A549 (cell line): ENCODE data around the gene ARMH4. TPM values are rescaled to one million over a fixed set of nuclear protein-coding genes. Genes with fewer than 3 reads are reported as not detected.

ENCODE experiments used
- ATAC-seq, 2 experiments: fragments of 200-7000 bp in 1 of 2; fragments of >200 bp in 1 of 2; cut with Nextera tagmentation in 1 of 2; cut with Tn5 transposase in 1 of 2; 3 replicates each; pipeline versions ENCODE4 v1.8.0 to v1.9.1; 2018 to 2020; ENCODE audit warnings: mild to moderate bottlenecking in 1 of 2, moderate library complexity in 1 of 2
- CTCF ChIA-PET: fragments of 300-600 bp; sonication (Branson Sonifier 250); formaldehyde crosslinking; extraction: SDS; loops from one replicate; lab custom pipeline; 2021; ENCODE audit warnings: antibody characterized with exemption, inconsistent platforms; lab: Yijun Ruan, JAX
- POLR2A ChIA-PET: fragments of 350-600 bp; formaldehyde crosslinking; extraction: SDS; loops from one replicate; lab custom pipeline; 2021; ENCODE audit warnings: antibody characterized with exemption, inconsistent platforms; lab: Yijun Ruan, JAX
- DNase-seq, 2 experiments: peaks; one replicate each; pipeline versions ENCODE4 v3.0.0 to v3.0.0-alpha.2; 2011 to 2016; ENCODE audit warnings: low read depth in 1 of 2, low spot score in 1 of 2
- FAIRE-seq: peaks from 2 replicates; lab custom pipeline; 2011; peaks lifted over from hg19 to GRCh38; lab: Jason Lieb, UNC
- H3K27ac ChIP-seq, 2 experiments: fragments of >200 bp; sonication (Bioruptor Twin); formaldehyde crosslinking; 3 replicates each; pipeline ENCODE4 v1.5.1; 2016 to 2017
- H3K4me1 ChIP-seq: fragments of >200 bp; sonication (Bioruptor Twin); formaldehyde crosslinking; 3 replicates; pipeline ENCODE4 v1.6.1; 2016
- H3K4me2 ChIP-seq: fragments of >200 bp; sonication (Bioruptor Twin); formaldehyde crosslinking; 3 replicates; pipeline ENCODE4 v1.6.1; 2016
- H3K4me3 ChIP-seq: fragments of >200 bp; sonication (Bioruptor Twin); formaldehyde crosslinking; 3 replicates; pipeline ENCODE4 v1.5.1; 2016
- H3K9me3 ChIP-seq: fragments of >200 bp; sonication (Bioruptor Twin); formaldehyde crosslinking; 3 replicates; pipeline ENCODE4 v1.6.1; 2016
- CBX2 ChIP-seq: fragments of 200-600 bp; sonication (generic); IDR thresholded peaks from 2 replicates; pipeline ENCODE4 v1.6.1; 2016; ENCODE audit warnings: low read depth, mild to moderate bottlenecking, borderline replicate concordance
- CBX8 ChIP-seq: fragments of 200-600 bp; sonication (generic); IDR thresholded peaks from 2 replicates; pipeline ENCODE4 v1.6.1; 2016
- E2F6 ChIP-seq: IDR thresholded peaks from 2 replicates; pipeline ENCODE4 v1.6.1; 2012; ENCODE audit warnings: low read depth, borderline replicate concordance
- EHF ChIP-seq: fragments of 250-450 bp; sonication (Bioruptor Pico); IDR thresholded peaks from 2 replicates; pipeline ENCODE4 v1.5.0; 2020; ENCODE audit warnings: mild to moderate bottlenecking
- EP300 ChIP-seq, 2 experiments: fragments of >200 bp; sonication (Bioruptor Twin); formaldehyde crosslinking; IDR thresholded peaks; 2 replicates in 1 of 2; 3 replicates in 1 of 2; pipeline ENCODE4 v1.6.1; 2016 to 2017
- FOSB ChIP-seq: fragments of 250-450 bp; sonication (Bioruptor Pico); IDR thresholded peaks from 2 replicates; pipeline ENCODE4 v1.5.0; 2020; ENCODE audit warnings: mild to moderate bottlenecking, moderate library complexity
- FOSL2 ChIP-seq, 2 experiments: fragments of 450-650 bp in 1 of 2; fragments of >200 bp in 1 of 2; sonication (Bioruptor Twin) in 1 of 2; formaldehyde crosslinking; IDR thresholded peaks; 2 replicates each; pipeline versions ENCODE4 v1.5.0 to v1.6.1; 2016 to 2020; ENCODE audit warnings: mild to moderate bottlenecking in 1 of 2, moderate library complexity in 1 of 2
- GATA3 ChIP-seq: IDR thresholded peaks from 2 replicates; pipeline ENCODE4 v1.6.1; 2012; ENCODE audit warnings: borderline replicate concordance
- HES2 ChIP-seq: fragments of >200 bp; sonication (Bioruptor Twin); formaldehyde crosslinking; IDR thresholded peaks from 2 replicates; pipeline ENCODE4 v1.6.1; 2016
- HEYL ChIP-seq: fragments of 250-450 bp; sonication (Bioruptor Pico); IDR thresholded peaks from 2 replicates; pipeline ENCODE4 v1.8.0; 2021; ENCODE audit warnings: mild to moderate bottlenecking, moderate library complexity
- HOXA7 ChIP-seq: fragments of 250-450 bp; sonication (Bioruptor Pico); IDR thresholded peaks from 2 replicates; pipeline ENCODE4 v1.5.0; 2020; ENCODE audit warnings: mild to moderate bottlenecking, moderate library complexity
- MAX ChIP-seq: IDR thresholded peaks from 2 replicates; pipeline ENCODE4 v1.6.1; 2012
- MYC ChIP-seq: IDR thresholded peaks from 2 replicates; pipeline ENCODE4 v1.6.1; 2012; ENCODE audit warnings: mild to moderate bottlenecking, inconsistent platforms, low read length, improper control_type of control experiment, borderline replicate concordance
- NFE2L2 ChIP-seq: fragments of 150-350 bp; conservative IDR thresholded peaks from 2 replicates; pipeline ENCODE4 v1.6.1; 2014; ENCODE audit warnings: low read length
- PHF8 ChIP-seq: fragments of 200-600 bp; sonication (generic); IDR thresholded peaks from 2 replicates; pipeline ENCODE4 v1.6.1; 2016; ENCODE audit warnings: low read depth, mild to moderate bottlenecking, antibody characterized with exemption, moderate library complexity, borderline replicate concordance
- POLR2A ChIP-seq: IDR thresholded peaks from 2 replicates; pipeline ENCODE4 v1.6.1; 2012; ENCODE audit warnings: mild to moderate bottlenecking, low read length
- POLR2AphosphoS2 ChIP-seq: conservative IDR thresholded peaks from 2 replicates; pipeline ENCODE4 v1.6.1; 2012; ENCODE audit warnings: low read length, improper control_type of control experiment, inconsistent platforms
- RNF2 ChIP-seq: fragments of 200-600 bp; sonication (generic); IDR thresholded peaks from 2 replicates; pipeline ENCODE4 v1.6.1; 2016; ENCODE audit warnings: low read depth, mild to moderate bottlenecking, antibody characterized with exemption, moderate library complexity, borderline replicate concordance
- SMC3 ChIP-seq: fragments of >200 bp; sonication (Bioruptor Twin); formaldehyde crosslinking; IDR thresholded peaks from 3 replicates; pipeline ENCODE4 v1.6.1; 2018; ENCODE audit warnings: inconsistent platforms
- SREBF2 ChIP-seq: fragments of 450-650 bp; IDR thresholded peaks from 2 replicates; pipeline ENCODE4 v1.6.1; 2014; ENCODE audit warnings: mild to moderate bottlenecking, moderate library complexity
- TP53 ChIP-seq: fragments of 250-450 bp; sonication (Bioruptor Pico); IDR thresholded peaks from 2 replicates; pipeline ENCODE4 v1.5.0; 2021; ENCODE audit warnings: mild to moderate bottlenecking, moderate library complexity
- ZNF302 ChIP-seq: fragments of 250-450 bp; sonication (Bioruptor Pico); IDR thresholded peaks from 2 replicates; pipeline ENCODE4 v1.9.0; 2021; ENCODE audit warnings: inconsistent platforms, mild to moderate bottlenecking, moderate library complexity
- WGBS: methylation state at CpG from one replicate; pipeline ENCODE4 v1.1.6; 2017; ENCODE audit errors: missing lambda C conversion rate; 5-methylcytosine and 5-hydroxymethylcytosine counted together
- polyA plus RNA-seq, 4 experiments: library from polyadenylated mRNA; depleted of rRNA in 3 of 4; stranded (reverse); fragments of >200 nt; fragmentation: RNase III in 1 of 4; extraction: RNeasy Plus Mini Kit Qiagen cat#74134 plus additional on column Dnase treatment in 1 of 4; gene quantifications; 2 replicates in 3 of 4; 3 replicates in 1 of 4; pipeline ENCODE4 v1.2.3, GENCODE V29; 2011 to 2017
- TF ChIP-seq, protein P1 (sequence below): IDR thresholded peaks from 2 replicates; pipeline ENCODE4 v1.6.1; 2012
- TF ChIP-seq, protein P2 (sequence below): fragments of >200 bp; sonication (Bioruptor Twin); formaldehyde crosslinking; IDR thresholded peaks from 3 replicates; pipeline ENCODE4 v1.6.1; 2016
- TF ChIP-seq, protein P3 (sequence below): fragments of 450-650 bp; IDR thresholded peaks from 2 replicates; pipeline ENCODE4 v1.6.1; 2014; ENCODE audit warnings: antibody characterized with exemption

Gene ARMH4
- polyA plus RNA-seq, 2 of the 4 experiments (the other 2 are of a cell fraction): 0.56 to 0.77 TPM

- DNase-seq (no peak), FAIRE-seq (no peak), ATAC-seq (no peak)
- 4% methylated on average over 4 of the region's 4 CpGs for WGBS
- H3K4me2 ChIP-seq: no peak overlapping the region
- H3K9me3 ChIP-seq: no peaks in the 10 kb centered on the region
- no peak overlapping the region for H3K27ac ChIP-seq
- H3K4me3 ChIP-seq: no peak overlapping the region
- TF ChIP-seq, protein P1, sequence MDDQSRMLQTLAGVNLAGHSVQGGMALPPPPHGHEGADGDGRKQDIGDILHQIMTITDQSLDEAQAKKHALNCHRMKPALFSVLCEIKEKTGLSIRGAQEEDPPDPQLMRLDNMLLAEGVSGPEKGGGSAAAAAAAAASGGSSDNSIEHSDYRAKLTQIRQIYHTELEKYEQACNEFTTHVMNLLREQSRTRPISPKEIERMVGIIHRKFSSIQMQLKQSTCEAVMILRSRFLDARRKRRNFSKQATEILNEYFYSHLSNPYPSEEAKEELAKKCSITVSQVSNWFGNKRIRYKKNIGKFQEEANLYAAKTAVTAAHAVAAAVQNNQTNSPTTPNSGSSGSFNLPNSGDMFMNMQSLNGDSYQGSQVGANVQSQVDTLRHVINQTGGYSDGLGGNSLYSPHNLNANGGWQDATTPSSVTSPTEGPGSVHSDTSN: no peak
- TF ChIP-seq MAX: no peak
- no peak for TF ChIP-seq MYC
- TF ChIP-seq HOXA7 (CRISPR knock-in tag): no peak
- no peak for TF ChIP-seq POLR2AphosphoS2
- TF ChIP-seq, protein P2, sequence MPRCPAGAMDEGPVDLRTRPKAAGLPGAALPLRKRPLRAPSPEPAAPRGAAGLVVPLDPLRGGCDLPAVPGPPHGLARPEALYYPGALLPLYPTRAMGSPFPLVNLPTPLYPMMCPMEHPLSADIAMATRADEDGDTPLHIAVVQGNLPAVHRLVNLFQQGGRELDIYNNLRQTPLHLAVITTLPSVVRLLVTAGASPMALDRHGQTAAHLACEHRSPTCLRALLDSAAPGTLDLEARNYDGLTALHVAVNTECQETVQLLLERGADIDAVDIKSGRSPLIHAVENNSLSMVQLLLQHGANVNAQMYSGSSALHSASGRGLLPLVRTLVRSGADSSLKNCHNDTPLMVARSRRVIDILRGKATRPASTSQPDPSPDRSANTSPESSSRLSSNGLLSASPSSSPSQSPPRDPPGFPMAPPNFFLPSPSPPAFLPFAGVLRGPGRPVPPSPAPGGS: no peak
- no peak for TF ChIP-seq HES2
- TF ChIP-seq FOSB (CRISPR knock-in tag): no peak
- TF ChIP-seq, protein P3, sequence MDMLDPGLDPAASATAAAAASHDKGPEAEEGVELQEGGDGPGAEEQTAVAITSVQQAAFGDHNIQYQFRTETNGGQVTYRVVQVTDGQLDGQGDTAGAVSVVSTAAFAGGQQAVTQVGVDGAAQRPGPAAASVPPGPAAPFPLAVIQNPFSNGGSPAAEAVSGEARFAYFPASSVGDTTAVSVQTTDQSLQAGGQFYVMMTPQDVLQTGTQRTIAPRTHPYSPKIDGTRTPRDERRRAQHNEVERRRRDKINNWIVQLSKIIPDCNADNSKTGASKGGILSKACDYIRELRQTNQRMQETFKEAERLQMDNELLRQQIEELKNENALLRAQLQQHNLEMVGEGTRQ: no peak
- TF ChIP-seq RNF2: no peak
- POLR2A ChIA-PET: no interaction called here
- no peaks in the 10 kb centered on the region for H3K4me1 ChIP-seq
- CTCF ChIA-PET: no interaction called here
These were observed 172.5 kb downstream of the ARMH4 start for GRCh38 chr14:57979376-57980048.

DNA sequence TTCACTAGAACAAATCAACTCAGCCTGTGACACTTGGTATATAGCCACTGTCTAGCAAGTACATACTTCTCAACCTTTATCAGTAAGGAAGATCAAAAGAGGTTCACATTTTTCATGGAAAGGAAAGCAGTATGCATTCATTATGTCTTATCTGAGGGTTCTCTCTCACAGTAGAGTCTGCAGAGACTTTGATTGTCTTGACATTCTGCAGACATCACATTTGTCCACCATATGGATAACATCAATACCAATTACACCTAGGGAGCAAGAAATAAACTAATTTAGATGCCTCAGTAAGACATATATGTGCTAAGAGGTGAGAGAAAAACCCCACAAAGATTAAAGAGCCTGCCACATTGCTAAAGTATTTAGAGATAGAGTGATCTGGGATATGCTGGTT lies 175.3 kb downstream of the ARMH4 start:
- Histone ChIP-seq H3K4me3 (no peak overlapping the region), H3K4me2 (no peak overlapping the region), H3K9me3 (no peaks in the 10 kb centered on the region), H3K27ac (no peak overlapping the region), H3K4me1 (no peaks in the 10 kb centered on the region)
- TF ChIP-seq EP300 (IDR thresholded peaks at IDR 0.05) (no peak), FOSB (CRISPR knock-in tag) (no peak), CBX8 (no peak)
- ATAC-seq (no peak), DNase-seq (no peak), FAIRE-seq (no peak)
- ChIA-PET POLR2A (no interaction called here), CTCF (no interaction called here)

DNA sequence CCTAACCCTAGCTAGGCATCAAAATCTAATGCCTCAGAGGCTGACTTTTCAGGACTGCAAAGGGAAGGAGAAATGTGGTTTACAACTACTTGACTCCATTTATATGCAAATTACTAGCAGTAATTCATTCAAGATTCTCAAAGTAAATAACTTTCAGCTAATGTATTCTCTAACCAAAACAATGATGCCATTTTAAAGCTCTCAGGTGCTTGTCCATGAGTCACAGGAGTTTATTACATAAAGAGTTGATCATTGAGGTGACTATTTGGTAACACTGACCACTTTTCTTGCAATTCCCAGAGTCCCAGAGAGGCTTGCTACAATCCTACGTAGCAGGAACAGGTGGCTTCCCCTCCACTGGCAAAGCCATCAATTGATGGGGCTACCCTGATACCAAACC lies 177.1 kb downstream of the ARMH4 start:
- ATAC-seq (no peak), FAIRE-seq (no peak), DNase-seq (no peak)
- WGBS: 0% methylated on average over 1 of the region's 1 CpG
- ChIA-PET CTCF (interaction anchor here (1.4 kb wide), 1 partner anchor 10 kb away, joined by 4 read pairs; no protein-coding TSS in a partner anchor), POLR2A (no interaction called here)
- H3K4me3 ChIP-seq: no peak overlapping the region
- no peak overlapping the region for H3K4me2 ChIP-seq
- no peaks in the 10 kb centered on the region for H3K4me1 ChIP-seq
- TF ChIP-seq E2F6 (no peak), POLR2A (no peak), EHF (CRISPR knock-in tag) (no peak)
- H3K27ac ChIP-seq: no peak overlapping the region
- no peaks in the 10 kb centered on the region for H3K9me3 ChIP-seq

GRCh38 chr14:57970594-57970993 lies 181.4 kb downstream of the ARMH4 start:
- no peak for DNase-seq
- ChIA-PET CTCF (no interaction called here), POLR2A (no interaction called here)
- no peak for FAIRE-seq
- WGBS: 1% methylated on average over 3 of the region's 3 CpGs
- Histone ChIP-seq H3K27ac (no peak overlapping the region), H3K4me1 (no peaks in the 10 kb centered on the region), H3K4me2 (no peak overlapping the region)
- ATAC-seq: no peak
- no peak for TF ChIP-seq SREBF2
- no peak for TF ChIP-seq HEYL (CRISPR knock-in tag)
- no peak for TF ChIP-seq GATA3
- no peak for TF ChIP-seq MYC
- TF ChIP-seq FOSB (CRISPR knock-in tag): no peak
- TF ChIP-seq FOSL2 (IDR thresholded peaks at IDR 0.05): no peak
- TF ChIP-seq FOSL2 (CRISPR knock-in tag; IDR thresholded peaks at IDR 0.05): no peak
- no peak for TF ChIP-seq CBX8
- TF ChIP-seq SMC3: no peak
- TF ChIP-seq NFE2L2: no peak
- TF ChIP-seq TP53 (CRISPR knock-in tag): no peak
- TF ChIP-seq ZNF302: no peak
- TF ChIP-seq CBX2: no peak
- no peak for TF ChIP-seq PHF8
- TF ChIP-seq, all 56 proteins: peak for 0
- Histone ChIP-seq H3K4me3 (no peak overlapping the region), H3K9me3 (no peaks in the 10 kb centered on the region)
